ENCODE measurements around the gene IFT22. TPM values are rescaled to one million over a fixed set of nuclear protein-coding genes. Genes with fewer than 3 reads are reported as not detected.

IFT22 gene
- total and polyA plus RNA-seq, 2 of the 8 experiments (the other 6 are each of a cell fraction or from before 2014, with no cell fraction given), result 17.7 to 18.9 TPM

DNA sequence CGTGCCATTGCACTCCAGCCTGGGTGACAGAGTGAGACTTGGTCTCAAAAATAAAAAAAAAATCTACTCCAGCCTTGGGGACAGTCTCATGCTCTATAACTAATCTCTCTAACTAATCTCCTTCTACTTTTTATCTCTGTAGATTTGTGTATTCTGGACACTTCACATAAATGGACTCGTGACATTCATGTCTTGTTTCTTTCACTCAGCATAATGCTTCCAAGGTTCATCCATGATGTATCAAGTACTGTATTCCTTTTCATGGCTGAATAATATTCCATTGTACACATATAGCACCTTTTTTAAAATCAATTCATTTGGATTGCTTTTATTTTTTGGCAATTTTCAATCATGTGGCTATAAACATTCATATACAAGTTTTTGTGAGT lies 31.3 kb upstream of the IFT22 start (continued):
- TF ChIP-seq RFX5 (IDR thresholded peaks at IDR 0.05; ENCODE audit: borderline replicate concordance, low read depth, low read length) (no peak), CEBPB (IDR thresholded peaks at IDR 0.05; ENCODE audit: low read depth, low read length) (no peak), CHD1 (IDR thresholded peaks at IDR 0.05; ENCODE audit: low read depth, low read length) (no peak), CHD2 (IDR thresholded peaks at IDR 0.05; ENCODE audit: low read length) (no peak)
- TF ChIP-seq, protein P1, sequence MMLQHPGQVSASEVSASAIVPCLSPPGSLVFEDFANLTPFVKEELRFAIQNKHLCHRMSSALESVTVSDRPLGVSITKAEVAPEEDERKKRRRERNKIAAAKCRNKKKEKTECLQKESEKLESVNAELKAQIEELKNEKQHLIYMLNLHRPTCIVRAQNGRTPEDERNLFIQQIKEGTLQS (IDR thresholded peaks at IDR 0.05; ENCODE audit: insufficient read depth, low read depth, low read length), result no peak

All from H1 (cell line).